Stimulated activated CD4-positive, alpha-beta T cell treated with anti-CD3 and anti-CD28 coated beads, Interleukin-4, amount 100 ng/mL, for 48 hours (primary cell): ENCODE measurements around the gene WDR77.
A peak's percentile ranks its signal among the peaks of the same experiment; 100 is the strongest.

Experiments
- DNase-seq, 2 donors: peaks; one replicate each; pipeline ENCODE4 v3.0.0-alpha.2; 2020; ENCODE audit warnings: low read depth in 2 of 2

Gene WDR77

GRCh38 chr1:111469539-111469938, 20.5 kb upstream of the WDR77 start:
- DNase-seq: no peak

DNA sequence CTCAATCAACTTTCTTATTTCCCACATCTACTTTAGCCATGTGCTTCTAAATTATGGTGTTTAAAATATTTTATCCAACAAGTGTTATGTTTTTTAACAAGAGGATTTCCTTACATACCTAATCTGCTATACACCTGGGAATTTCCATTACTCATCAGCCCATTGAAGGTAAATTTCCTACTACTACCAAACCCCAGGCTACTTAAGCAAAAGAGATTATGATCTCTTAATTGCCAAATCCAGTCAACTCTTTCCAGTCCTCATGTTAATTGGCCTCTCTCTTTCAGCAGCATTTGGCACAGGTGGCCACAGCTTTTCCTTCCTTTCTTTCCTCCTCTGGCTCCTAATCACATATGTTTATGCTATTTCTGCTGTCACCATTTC, 19.7 kb upstream of the WDR77 start:
- no peak for DNase-seq

DNA sequence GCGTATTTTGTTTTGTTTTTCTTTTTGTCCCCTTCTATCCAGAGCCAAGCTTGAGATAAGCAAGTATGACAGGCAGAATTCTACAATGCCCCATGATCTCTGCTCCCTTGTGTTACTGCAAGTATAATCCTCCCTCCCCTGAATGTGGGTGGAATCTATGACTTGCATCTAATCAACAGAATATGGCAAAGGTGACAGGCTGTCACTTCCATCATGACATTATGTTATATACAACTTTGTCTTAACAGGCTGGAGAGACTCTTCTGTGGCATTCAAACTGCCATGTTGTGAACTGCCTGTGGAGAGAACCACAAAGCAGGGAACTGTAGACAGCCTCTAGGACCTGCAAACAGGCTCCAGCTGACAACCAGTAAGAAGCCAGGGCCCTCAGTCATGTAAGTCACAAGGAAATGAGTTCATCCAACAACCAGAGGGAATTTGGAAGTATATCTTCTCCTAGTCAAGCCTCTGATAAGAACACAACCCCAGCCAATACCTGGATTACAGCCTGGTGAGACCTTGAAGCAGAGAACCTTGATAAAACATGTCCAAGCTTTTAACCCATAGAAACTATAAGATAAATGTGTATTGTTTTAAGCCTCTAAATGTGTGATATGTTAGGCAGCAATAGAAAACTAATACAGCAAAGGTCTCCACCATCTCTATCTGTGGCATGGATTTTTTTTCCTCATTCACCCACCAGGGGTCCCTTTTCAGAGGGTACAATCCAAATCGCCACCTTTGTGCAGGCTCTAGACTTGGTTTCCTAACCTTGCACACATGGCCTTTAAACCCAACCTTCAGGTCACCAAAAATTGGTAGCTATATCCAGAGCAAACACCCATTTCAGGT, 19.0 kb upstream of the WDR77 start:
- DNase-seq: no peak

DNA sequence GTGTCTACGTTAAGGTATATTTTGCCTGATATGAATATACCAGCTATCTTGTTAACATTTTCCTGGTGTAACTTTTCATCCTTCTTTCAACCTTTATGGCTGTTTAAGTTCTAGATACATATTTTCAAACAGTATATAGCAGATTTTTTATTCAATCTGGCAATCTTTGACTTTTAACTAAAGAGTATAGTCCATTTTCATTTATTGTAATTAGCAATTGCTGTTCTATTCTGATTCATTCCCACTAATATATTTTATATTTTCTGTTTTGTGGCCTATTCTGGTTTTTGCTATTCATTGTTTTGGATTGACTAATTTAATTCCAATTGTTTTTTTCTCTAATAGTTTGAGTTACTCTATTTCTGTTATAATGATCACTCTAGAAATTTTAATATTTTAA, 17.4 kb upstream of the WDR77 start:
- no peak for DNase-seq

DNA sequence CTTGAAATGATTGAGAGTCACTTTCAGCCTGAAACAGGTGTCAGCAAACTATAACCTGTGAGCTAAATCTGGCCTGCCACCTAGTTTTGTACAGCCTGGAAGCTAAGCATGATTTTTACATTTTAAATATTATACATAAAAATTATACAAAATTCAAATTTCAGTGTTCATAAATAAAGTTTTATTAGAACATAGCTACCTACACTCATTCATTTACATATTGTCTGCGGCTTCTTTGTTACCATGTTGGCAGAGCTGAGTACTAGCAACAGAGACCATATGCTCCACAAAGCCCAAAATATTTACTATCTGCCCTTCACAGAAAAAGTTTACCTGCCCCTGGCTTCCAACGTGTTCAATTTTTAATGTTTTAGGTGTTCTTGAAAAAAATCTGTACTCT, 16.7 kb upstream of the WDR77 start:
- DNase-seq: no peak

DNA sequence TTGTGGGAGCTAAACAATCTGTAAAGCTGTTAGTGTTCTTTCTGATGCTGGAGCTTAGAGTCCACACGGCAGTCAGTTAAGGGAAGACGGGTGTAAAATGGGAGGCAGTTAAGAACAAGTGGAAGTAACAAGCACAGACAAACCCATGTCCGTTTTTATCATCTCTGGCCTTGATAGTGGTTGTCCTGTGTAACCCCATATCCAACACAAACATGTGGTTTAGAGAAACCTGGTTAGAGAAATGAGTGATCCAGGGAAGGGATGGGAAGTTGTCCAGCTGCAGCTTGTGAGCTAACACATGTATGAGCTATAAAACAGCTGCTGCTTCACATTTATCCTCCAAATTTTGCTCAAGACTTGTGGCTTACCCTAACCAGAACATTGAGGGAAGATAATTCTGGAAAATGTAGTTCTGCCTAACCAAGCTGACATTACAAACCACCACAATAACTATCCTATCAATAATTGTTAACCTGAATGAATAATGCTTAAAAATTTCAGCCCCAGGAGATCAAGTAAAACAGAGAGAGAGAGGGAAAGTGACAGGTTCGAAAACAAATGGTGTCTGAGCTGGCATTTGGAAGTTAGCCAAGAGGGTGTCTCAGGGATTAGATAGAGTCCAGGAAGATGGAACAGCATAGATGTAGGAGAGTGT, 14.1 kb upstream of the WDR77 start:
- DNase-seq: no peak

- no peak for DNase-seq
These were observed 13.4 kb upstream of the WDR77 start for GRCh38 chr1:111462370-111463028.

- DNase-seq: no peak
These were observed 12.7 kb upstream of the WDR77 start for GRCh38 chr1:111461765-111462164.

DNA sequence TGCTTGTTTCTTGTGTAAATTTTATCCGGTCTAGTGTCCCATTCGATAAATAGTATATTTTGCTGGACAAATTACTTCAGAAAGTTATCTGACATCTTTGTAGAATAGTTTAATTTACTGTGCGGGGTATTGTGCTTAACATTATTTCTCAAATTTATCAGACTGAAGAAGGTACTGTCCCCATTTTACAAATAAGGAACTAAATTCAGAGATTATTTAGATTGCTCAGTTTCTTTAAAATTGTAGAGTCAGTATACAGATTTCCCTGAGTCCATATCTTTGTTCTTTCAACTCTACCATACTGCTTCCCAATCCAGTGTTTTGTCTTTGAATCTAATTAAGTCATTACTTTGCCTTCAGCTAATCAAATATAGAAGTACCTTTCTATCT, 6.6 kb upstream of the WDR77 start:
- no peak for DNase-seq

DNA sequence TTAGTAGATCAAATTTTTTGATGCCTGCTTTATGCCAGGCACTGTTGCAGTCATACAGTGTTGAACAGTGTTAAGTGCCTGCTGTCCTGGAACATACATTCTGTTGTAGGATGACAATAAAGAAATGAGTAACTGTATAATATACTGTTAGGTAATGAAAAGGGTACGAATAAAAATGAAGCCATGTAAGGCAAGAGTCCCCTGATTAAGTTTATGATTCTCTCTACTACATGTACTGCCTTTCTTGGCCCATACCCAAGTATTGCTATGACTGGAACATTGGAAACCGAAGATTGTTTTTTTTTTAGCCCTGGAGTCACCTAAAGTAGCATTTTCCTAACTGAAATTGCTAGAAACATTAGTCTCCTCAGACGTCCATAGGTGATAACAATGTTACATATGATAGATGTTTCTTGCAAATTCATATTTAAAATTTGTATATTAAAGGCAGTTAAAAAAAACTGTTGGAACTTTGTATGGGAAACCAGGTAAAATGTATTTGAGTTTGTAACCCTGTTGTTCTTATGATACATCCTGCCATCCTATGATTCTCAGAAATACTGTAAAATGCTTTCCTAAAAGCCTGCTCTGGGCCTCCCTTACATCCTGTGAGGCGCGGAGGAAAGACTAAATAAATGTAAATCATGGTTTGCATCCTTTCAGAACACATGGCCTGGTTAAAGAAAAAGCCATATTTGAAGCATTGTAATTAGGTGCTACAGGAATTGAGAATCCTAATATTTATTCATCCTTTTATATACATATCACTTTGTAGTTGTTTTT, 6.0 kb upstream of the WDR77 start:
- no peak for DNase-seq

- no peak for DNase-seq
These were observed 4.7 kb upstream of the WDR77 start for GRCh38 chr1:111453706-111454105.

DNA sequence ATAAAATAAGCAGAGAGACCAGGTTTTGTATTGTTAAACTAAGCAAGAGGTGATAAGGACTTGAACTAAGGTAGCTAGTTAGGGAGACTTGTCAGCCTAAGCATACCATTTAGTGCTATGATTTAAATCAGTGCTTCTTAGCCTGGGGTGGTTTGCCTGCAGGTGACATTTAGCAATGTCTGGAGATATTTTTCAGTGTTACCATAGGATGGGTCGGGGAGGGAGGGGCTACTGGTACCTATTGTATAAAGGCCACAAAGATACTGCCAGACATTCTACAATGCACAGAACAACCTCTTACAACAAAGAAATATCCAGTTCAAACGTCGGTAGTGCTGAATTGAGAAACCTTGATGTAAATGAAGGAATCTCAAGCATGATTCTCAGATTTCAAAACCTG, 3.5 kb upstream of the WDR77 start:
- no peak for DNase-seq

DNA sequence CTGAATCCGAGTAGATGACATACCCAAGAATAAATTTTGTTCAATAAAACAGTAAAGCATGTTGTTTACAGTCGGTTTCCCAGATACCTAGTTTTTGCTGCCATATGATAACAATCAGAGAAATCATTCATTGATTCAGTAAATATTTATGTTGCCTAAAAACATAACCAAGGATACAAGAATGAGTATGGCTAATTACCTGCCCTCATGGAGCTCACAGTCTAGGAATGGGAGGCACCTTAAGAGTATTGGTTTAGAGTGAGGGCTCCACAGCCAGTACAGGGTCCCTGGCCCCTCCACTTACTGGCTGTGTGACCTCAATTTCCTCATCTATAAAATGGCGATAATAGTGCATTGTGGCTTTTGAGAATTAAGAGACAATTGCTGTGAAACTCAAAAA, 1.1 kb upstream of the WDR77 start:
- no peak for DNase-seq

DNA sequence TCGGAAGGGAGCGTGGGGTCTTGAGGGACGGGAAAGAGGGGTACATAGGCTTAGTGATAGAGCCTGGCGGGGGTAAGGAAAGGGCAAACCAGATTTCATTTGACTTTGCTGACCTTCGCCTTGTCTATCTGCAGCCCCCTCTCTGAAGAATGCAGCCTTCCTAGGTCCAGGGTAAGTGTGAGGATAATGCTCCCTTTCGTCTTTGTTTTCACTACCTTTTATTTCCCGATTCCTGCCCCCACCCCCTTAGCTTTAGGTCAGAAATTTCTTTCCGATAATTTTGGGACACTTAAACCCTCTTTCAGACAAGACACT, 604 bp upstream of the WDR77 start:
- DNase-seq: no peak

GRCh38 chr1:111448482-111448917, 556 bp downstream of the WDR77 start:
- DNase-seq: peak; percentile 11 to 23

DNA sequence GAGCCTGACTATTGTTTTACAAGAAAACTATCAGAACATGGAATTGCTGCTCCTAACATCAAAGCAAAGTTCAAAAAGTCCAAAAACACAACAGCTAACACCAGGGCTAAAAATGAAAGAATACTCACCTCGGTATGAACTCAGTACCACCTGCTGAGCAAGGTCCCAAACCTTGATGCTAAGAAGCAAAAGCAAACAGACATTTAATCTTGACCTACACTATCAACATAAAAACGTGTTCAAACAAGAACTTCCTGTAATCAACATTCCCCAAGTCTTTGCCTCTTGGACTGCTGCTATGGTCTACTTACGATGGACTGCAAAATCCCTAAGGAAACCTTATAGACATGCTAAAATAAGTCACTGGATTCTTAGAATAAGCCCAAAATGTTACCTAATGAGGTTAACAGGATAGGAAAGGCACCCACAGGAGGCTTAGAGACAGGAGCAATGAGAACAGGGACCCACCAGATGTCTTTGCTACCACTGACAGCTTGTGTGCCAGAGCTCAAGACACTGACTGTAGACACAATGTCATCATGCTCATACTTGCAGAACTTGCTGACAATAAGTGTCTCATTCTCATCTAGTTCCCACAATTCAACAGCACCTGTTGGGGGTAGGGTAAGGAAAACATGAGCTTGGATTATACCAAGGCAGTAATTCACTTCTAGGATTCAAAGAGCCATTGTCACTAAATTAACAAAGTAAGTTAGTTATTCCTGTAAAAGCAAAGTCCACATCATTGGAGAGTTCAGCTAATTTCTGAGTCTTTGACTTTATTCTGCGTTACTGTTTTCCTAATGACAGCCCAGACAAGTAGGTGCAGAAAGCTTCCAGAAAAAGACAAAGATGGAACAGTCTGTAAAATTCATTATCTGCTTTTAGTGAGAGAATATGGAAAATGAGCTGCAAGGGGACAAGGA, 1.8 kb downstream of the WDR77 start:
- DNase-seq: no peak

- DNase-seq: no peak
These were observed 2.5 kb downstream of the WDR77 start for GRCh38 chr1:111446546-111446945.

GRCh38 chr1:111444031-111444430, 5.0 kb downstream of the WDR77 start:
- no peak for DNase-seq

DNA sequence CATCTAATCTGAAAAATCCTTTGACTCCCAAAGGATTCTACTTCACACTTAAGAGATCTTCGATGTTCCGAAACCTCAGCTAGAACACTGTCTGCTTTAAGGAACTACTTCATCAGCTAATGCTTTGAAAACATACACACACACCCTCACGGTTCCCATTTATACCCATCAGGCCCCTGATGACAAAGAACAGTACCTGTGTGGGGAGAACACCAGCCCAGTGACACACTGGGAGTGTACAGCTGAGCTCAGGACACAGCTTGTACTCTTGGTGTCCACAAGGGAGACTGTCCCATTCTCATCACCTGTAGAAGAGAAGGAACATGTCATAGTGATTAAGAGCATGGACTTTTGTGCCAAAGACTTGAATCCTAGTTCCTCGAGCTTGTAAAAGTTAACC, 6.6 kb downstream of the WDR77 start:
- no peak for DNase-seq

GRCh38 chr1:111441573-111442192, 7.4 kb downstream of the WDR77 start:
- peak; percentile 44 to 51 for DNase-seq
